HG03342 (cell line): ENCODE results near the gene IGSF8.
"Not testable (repeated sequence)": the region's sequence is repeated elsewhere in the genome, so short reads cannot be mapped to it uniquely, and the experiment has no call there.

Source experiments
- ATAC-seq: cut with Tn5 transposase; IDR thresholded peaks from one replicate; pipeline ENCODE4 v1.9.1; 2021; ENCODE audit warnings: mild to moderate bottlenecking, moderate library complexity; ENCODE audit not compliant: unreplicated experiment

IGSF8 gene

GRCh38 chr1:160127381-160127780 is 29.0 kb upstream of the IGSF8 start:
- ATAC-seq, result no peak

- not testable (repeated sequence) for ATAC-seq
Measured at GRCh38 chr1:160126342-160126741, 27.9 kb upstream of the IGSF8 start.

GRCh38 chr1:160125746-160126145 is 27.3 kb upstream of the IGSF8 start:
- ATAC-seq, result no peak

- ATAC-seq, result no peak
Measured at GRCh38 chr1:160124705-160125478, 26.5 kb upstream of the IGSF8 start.

GRCh38 chr1:160123726-160124125 is 25.3 kb upstream of the IGSF8 start:
- no peak for ATAC-seq

GRCh38 chr1:160122978-160123495 is 24.6 kb upstream of the IGSF8 start:
- ATAC-seq, result no peak

- ATAC-seq, result no peak
Measured at GRCh38 chr1:160121388-160121787, 23.0 kb upstream of the IGSF8 start.

GRCh38 chr1:160120797-160121196 is 22.4 kb upstream of the IGSF8 start:
- ATAC-seq, result no peak

DNA sequence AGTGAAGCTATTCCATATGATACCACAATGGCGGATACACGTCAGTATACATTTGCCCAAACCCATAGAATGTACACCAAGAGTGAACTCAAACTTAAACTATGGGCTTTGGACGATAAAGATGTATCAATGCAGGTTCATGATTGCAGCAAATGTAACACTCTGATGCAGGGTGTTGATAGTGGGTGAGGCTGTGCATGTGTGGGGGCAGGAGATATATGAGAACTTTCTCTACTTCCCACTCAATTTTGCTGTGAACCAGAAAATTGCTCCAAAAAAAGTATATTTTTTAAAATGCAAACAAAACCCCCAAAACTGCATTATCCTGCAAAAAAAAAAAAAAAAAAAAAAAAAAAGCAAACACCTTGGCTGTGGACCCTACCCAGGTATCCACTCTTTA is 20.5 kb upstream of the IGSF8 start:
- ATAC-seq, result no peak

DNA sequence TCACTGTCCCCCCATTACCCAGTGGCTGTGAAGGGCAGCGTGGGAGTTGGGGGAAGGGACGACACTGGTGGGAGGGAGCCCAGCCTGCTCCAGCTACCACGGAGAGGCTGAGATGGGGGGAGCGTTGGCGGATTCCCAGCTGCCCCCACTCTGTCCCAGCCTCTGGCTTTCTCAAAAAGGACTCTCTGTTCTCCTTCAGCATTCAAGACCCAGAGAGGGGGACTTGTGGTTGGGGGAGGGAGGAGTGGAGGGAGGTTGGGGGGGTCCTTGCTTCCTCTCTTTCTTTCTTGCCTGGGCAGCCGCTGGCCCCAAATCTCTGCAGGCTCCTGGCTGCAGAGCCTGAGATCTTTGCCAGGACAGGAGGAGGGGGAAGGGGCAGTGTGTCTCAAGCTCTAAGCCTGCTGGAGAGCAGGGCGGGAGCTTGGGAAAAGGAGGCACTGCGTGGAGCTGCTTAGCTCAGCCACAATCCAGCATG is 19.3 kb upstream of the IGSF8 start:
- no peak for ATAC-seq

- no peak for ATAC-seq
Measured at GRCh38 chr1:160117300-160117699, 18.9 kb upstream of the IGSF8 start.

DNA sequence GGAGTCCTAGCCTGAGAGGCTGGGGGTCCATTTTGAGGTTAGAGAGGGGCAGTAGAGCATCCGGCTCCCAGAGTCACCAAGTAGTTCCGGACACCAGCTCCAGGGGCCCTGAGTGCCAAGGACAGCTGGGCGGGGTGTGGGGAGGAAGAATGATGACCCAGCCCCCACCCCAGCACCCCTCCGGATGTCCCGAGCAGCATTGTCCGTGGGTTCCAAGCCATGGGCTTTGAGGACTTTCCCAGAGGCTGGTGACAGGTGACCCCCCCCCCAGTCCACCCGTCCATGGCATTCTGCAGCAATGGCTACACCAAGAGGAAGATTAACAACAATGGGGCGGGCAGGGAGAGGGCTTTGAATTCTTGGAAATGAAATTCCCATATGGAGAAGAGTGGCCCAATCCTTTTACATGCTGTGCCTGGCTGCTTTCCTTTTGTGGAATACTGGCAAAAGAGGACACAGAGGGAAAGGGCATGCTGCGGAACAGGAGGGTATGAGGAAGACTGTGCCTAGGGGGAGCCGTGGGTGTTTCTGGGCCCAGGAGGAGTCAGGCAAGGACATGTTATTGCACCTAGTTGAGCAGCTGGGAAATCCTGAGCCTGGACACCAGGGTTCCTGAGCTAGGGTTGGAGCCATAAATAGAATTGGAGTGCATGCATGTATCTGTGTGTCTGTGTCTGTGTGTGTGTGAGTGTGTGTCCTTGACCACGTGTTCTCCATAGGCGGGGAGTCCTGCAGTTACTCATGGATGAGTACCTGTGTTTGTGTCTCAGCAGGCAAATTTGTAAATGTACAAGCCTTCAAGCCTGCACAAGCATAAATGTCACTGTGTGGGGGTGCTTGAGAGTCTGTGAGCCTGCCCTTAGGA is 18.1 kb upstream of the IGSF8 start:
- ATAC-seq, result no peak

- ATAC-seq, result no peak
Measured at GRCh38 chr1:160115545-160116282, 17.3 kb upstream of the IGSF8 start, which contains the start of gene ATP1A2. TSS of gene ATP1A2 (plus strand) at chr1:160115759. CDS start at chr1:160115862, 103 bp downstream.

GRCh38 chr1:160114085-160114484 is 15.7 kb upstream of the IGSF8 start:
- ATAC-seq, result no peak

DNA sequence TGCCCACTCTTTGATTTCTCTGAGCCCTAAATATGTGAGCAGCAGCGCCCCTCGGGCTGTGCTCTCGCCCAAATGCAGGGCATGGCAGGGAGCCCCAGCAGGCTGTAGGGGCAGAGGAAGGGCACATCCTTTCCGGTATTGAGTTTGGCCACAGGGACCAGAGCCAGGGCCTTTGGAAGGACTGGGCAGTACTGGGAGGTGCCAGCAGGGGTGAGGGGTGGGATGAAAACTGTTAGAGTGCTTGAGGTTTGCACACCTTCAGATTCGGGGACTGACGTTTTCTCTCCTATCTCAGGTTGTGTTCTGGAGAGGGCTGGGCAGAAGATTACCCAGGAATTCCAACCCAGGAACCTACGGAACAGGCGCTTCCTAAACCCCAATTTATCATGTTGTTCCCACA is 15.0 kb upstream of the IGSF8 start:
- ATAC-seq, result no peak

DNA sequence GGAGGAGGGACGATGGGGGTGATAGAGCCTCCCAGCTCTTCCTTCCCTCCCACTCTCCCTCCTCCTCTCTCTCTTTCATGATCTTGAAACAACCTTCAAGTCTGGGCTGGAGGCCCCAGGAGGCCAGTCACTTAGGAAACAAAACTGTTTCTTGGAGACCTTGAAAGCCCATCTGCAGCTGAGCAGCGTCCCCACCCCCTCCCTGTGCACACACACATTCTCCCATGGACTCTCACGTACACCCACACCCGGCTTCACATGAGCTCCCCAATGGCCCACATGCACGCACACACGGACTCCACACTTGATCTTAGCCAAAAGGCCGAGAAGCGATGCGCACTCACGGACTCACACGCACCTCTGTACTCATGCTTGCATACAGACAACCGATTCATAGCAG is 13.9 kb upstream of the IGSF8 start:
- no peak for ATAC-seq

- not testable (repeated sequence) for ATAC-seq
Measured at GRCh38 chr1:160111462-160111861, 13.0 kb upstream of the IGSF8 start.

- no peak for ATAC-seq
Measured at GRCh38 chr1:160109686-160110085, 11.3 kb upstream of the IGSF8 start.

- ATAC-seq, result no peak
Measured at GRCh38 chr1:160108888-160109662, 10.7 kb upstream of the IGSF8 start.

- ATAC-seq, result no peak
Measured at GRCh38 chr1:160107512-160107911, 9.1 kb upstream of the IGSF8 start.
